Stimulated activated naive CD8-positive, alpha-beta T cell treated with anti-CD3 and anti-CD28 coated beads, Interleukin-15, Interleukin-2, amounts not matched to agents 100 ng/mL and 50 ng/mL, for 24 hours (primary cell): ENCODE results near the gene C16orf82.

Experiments
- H3K27ac Mint-ChIP-seq: one replicate; pipeline ENCODE4 v1.8.0; 2021; ENCODE audit warnings: mild to moderate bottlenecking, mixed read lengths
- H3K27me3 Mint-ChIP-seq: one replicate; pipeline ENCODE4 v1.8.0; 2021; ENCODE audit warnings: mixed read lengths
- H3K36me3 Mint-ChIP-seq: one replicate; pipeline ENCODE4 v1.8.0; 2021; ENCODE audit warnings: low read depth, mixed read lengths
- H3K4me1 Mint-ChIP-seq: one replicate; pipeline ENCODE4 v1.8.0; 2021; ENCODE audit warnings: low read depth, mixed read lengths
- H3K4me3 Mint-ChIP-seq: one replicate; pipeline ENCODE4 v1.8.0; 2021; ENCODE audit warnings: mild to moderate bottlenecking, mixed read lengths
- H3K9me3 Mint-ChIP-seq: one replicate; pipeline ENCODE4 v1.8.0; 2021; ENCODE audit warnings: mixed read lengths

The C16orf82 gene

GRCh38 chr16:27108051-27108770 lies 41.5 kb downstream of the C16orf82 start:
- peaks cover 7% of the 10 kb centered on the region for H3K4me1 Mint-ChIP-seq
- no peaks in the 10 kb centered on the region for H3K9me3 Mint-ChIP-seq
- no peak overlapping the region for H3K27ac Mint-ChIP-seq
- no peaks in the 10 kb centered on the region for H3K27me3 Mint-ChIP-seq
- no peaks in the 10 kb centered on the region for H3K36me3 Mint-ChIP-seq
- H3K4me3 Mint-ChIP-seq = no peak overlapping the region

- Mint-ChIP-seq H3K27ac (no peak overlapping the region), H3K4me3 (peak overlapping the region; percentile 76), H3K9me3 (no peaks in the 10 kb centered on the region), H3K36me3 (no peaks in the 10 kb centered on the region), H3K4me1 (peaks cover 12% of the 10 kb centered on the region), H3K27me3 (peaks cover 2% of the 10 kb centered on the region)
These were observed 42.3 kb downstream of the C16orf82 start for GRCh38 chr16:27108826-27109665.

DNA sequence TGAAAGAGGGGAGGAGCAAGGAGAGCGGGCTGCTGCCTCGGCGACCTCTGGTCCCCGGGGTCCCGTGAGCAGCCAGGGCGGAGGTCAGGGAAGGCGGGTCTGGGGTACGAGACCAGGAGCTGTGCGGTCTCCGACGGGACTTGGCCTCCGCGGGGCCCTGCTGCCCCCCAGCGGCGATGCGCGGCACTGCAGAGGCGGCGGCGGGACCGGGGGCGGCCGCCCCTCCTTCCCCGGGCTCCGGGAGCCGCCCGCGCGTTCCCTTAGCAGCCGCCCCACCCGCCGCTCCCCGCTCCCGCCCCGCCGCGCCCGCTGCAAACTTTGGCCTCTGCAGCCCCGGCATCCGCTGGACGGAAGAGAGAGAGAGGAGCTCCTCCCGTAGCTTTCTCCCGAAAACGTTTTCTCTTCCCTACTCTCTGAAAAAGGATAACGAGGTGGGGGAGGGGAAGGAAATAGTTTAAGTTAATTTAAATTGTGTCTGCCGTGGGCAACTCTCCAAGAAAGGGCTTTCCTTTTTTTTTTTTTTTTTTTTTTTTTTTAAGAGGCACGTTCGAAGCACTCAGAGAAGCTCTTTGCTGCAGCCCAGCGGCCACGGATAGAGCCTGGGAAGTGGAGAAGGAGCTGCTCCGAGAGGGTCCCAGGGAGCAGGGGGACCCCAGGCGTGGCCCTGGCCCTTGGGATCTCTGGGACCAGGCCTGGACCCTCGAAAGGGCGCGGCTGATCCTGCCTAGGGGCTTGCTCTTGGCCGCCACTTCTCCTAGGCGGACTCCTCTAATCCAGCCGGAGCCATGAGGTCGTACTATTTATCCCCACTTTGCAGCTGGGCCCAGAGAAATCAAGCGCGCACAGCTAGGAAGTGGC lies 43.2 kb downstream of the C16orf82 start:
- Mint-ChIP-seq H3K4me1 (peaks cover 14% of the 10 kb centered on the region), H3K27ac (no peak overlapping the region), H3K36me3 (no peaks in the 10 kb centered on the region), H3K27me3 (peaks cover 4% of the 10 kb centered on the region), H3K9me3 (no peaks in the 10 kb centered on the region), H3K4me3 (peak overlapping the region; percentile 76)

DNA sequence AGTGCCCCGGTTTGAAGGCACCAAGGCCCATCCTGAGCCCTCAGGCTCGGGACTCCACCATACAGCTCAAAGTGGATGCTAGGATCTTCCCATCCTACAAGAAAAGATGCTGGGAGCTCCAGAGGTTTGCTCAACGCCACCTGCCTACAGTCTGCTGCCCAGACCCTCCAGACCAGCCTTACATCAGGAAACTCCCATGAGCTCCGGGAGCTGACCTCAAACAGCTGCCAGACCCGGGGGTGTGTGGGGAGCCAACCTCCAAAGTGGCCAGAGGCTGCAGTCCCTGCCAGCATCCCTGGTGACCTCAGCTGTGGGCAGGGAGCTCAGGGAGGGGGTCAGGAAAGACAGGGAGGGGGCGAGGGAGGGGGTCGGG lies 43.8 kb downstream of the C16orf82 start:
- Mint-ChIP-seq H3K36me3 (no peaks in the 10 kb centered on the region), H3K27ac (no peak overlapping the region), H3K27me3 (peaks cover 4% of the 10 kb centered on the region), H3K4me3 (no peak overlapping the region), H3K4me1 (peaks cover 14% of the 10 kb centered on the region), H3K9me3 (no peaks in the 10 kb centered on the region)

GRCh38 chr16:27111486-27111885 lies 44.8 kb downstream of the C16orf82 start:
- Mint-ChIP-seq H3K4me3 (no peak overlapping the region), H3K9me3 (peaks cover 4% of the 10 kb centered on the region), H3K4me1 (peaks cover 14% of the 10 kb centered on the region), H3K27ac (no peak overlapping the region), H3K36me3 (no peaks in the 10 kb centered on the region), H3K27me3 (peaks cover 4% of the 10 kb centered on the region)

- peaks cover 14% of the 10 kb centered on the region for H3K4me1 Mint-ChIP-seq
- no peak overlapping the region for H3K4me3 Mint-ChIP-seq
- no peaks in the 10 kb centered on the region for H3K36me3 Mint-ChIP-seq
- H3K9me3 Mint-ChIP-seq = peaks cover 4% of the 10 kb centered on the region
- H3K27me3 Mint-ChIP-seq = peaks cover 8% of the 10 kb centered on the region
- H3K27ac Mint-ChIP-seq = no peak overlapping the region
These were observed 45.5 kb downstream of the C16orf82 start for GRCh38 chr16:27112093-27112811.

GRCh38 chr16:27113341-27113841 lies 46.7 kb downstream of the C16orf82 start:
- Mint-ChIP-seq H3K9me3 (peaks cover 4% of the 10 kb centered on the region), H3K4me3 (no peak overlapping the region), H3K27me3 (peaks cover 8% of the 10 kb centered on the region), H3K4me1 (peaks cover 15% of the 10 kb centered on the region), H3K27ac (no peak overlapping the region), H3K36me3 (no peaks in the 10 kb centered on the region)

GRCh38 chr16:27114006-27114405 lies 47.3 kb downstream of the C16orf82 start:
- H3K36me3 Mint-ChIP-seq = no peaks in the 10 kb centered on the region
- H3K9me3 Mint-ChIP-seq = peaks cover 4% of the 10 kb centered on the region
- H3K27ac Mint-ChIP-seq = no peak overlapping the region
- peaks cover 8% of the 10 kb centered on the region for H3K27me3 Mint-ChIP-seq
- no peak overlapping the region for H3K4me3 Mint-ChIP-seq
- H3K4me1 Mint-ChIP-seq = peaks cover 16% of the 10 kb centered on the region

DNA sequence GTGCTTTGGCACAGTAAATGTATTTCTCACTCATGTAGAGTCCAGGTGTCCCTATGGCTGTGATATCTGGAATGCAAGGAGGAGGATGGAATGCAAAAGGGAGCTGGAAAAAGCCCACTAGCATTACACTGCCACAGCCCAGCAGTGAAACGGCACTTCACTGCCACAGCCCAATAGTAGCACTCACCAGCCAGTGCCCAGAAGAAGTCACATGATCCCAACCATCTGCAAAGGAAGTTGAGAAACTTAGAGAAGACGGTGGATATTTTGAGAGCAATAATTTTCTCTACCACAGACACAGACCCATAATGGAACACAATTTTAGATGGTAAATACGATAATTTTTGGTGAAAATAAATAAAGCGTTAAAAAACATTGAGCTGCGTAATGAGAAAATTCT lies 51.8 kb downstream of the C16orf82 start:
- peaks cover 8% of the 10 kb centered on the region for H3K27me3 Mint-ChIP-seq
- peaks cover 9% of the 10 kb centered on the region for H3K9me3 Mint-ChIP-seq
- H3K4me3 Mint-ChIP-seq = no peak overlapping the region
- H3K4me1 Mint-ChIP-seq = peaks cover 7% of the 10 kb centered on the region
- no peak overlapping the region for H3K27ac Mint-ChIP-seq
- H3K36me3 Mint-ChIP-seq = no peaks in the 10 kb centered on the region
